Stimulated activated CD8-positive, alpha-beta memory T cell treated with anti-CD3 and anti-CD28 coated beads, Interleukin-15, amount 100 ng/mL, for 24 hours (primary cell): ENCODE results near the gene ACOT7.

Experiments used
- DNase-seq: peaks from one replicate; pipeline ENCODE4 v3.0.0-alpha.2; 2020; ENCODE audit warnings: low read depth

ACOT7 gene

DNA sequence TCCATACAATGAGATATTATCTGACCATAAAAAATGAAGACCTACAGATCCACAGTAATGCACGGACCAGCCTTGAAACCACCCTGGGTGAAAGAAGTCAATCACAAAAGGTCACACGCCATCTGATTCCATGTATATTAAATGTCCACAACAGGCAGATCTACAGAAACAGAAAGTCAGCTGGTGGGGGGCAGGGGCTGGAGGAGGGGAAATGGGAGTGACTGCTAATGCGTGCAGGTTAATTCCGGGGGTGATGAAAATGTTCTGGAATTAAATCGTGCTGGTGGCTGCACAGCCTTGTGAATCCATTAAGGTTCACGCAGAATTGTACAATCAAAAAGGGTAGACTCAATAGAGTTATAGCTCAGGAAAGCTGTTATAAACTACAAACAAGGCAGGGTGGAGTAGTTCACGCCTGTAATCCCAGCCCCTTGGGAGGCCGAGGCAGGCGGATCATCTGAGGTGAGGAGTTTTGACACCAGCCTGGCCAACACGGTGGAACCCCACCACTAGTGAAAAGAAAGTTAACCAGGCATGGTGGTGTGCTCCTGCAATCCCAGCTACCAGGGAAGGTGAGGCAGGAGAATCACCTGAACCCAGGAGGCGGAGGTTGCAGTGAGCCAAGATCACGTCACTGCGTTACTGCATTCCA is 32.3 kb downstream of the ACOT7 start:
- no peak for DNase-seq

DNA sequence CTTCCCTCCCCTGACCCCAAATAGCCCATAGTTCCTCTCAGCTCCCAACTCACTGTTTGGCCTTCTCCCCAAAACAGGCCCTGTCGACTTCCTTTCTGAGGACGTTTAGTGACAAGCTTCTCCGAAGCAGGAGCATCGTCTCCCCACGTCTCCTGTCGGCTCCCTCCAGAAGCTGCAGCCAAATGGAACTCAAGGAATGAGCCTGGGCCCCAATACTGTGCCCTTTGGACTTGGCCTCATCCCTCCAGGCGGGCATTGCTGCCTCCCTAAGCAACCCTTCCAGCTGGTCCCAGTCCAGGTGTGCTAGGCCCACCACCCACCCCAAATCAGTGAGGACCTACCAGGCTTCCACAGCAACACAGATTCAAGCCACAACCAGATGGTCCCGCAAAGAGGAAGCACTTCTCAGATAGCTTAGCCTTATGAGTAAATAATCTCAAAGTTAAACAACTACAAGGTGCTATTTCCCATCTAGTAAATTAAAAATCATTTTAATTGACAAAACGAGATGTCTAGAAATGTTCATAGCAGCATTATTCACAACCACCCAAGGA is 33.0 kb downstream of the ACOT7 start:
- no peak for DNase-seq

DNA sequence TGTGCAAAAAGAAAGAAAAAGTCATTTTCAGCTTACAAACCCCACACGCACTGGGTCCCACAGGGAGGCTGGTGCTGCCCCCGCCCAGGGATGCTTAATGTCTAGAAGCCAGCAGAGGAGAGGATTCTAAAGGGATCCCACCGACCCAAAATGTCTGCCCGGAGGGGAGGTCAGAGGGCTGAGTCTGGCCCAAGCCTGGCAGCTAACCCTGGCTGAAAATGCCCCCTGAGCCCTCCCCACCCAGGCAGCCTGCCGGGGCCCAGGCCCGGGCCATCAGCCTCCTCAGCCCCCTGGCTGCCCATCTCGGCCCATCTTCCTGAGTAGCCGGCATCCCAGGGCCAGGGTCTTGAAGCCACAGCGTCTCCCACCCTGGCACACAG is 33.5 kb downstream of the ACOT7 start:
- DNase-seq: no peak

DNA sequence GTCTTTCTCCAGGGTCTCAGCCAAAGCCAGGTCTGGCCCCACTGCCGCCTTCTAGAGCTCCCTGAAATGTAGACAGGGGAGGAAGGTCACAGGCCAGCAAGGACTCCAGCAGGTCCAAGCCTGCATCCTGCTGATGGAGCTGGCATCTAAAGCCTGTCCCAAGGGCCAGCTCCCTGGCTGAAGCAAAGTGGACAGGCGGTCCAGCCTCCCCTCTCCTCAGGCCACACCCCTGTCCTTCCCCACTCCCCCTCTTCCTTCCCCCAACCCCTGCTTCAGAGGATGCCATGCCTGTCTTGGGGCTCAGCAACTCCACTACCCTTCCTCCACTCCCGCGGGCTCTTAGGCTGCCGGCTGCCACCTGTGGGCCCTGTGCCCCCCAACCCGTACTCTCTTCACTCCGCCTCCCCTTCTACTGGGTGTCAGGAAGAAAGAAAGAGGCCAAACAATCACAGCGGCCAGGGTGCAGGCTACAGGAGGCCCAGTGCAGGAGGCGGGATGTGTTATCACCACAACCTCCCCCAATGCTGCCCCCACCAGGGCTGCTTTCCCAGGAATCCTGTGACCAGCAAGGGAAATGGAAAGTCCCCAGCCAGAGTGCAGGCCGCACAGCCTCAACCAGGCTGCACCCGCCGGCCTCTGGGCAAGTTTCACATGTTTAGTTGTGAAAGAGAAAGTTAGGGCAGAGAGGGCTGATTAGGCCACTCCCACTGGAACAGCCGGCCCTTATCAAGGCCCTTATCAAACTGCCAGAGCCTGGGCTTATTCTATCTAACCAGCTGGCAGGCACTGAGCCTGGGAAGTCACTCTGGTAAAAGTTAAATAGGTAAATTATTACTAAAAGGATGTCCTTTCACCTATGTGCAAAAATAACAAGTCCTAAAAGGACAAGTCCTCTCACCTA is 34.1 kb downstream of the ACOT7 start:
- no peak for DNase-seq

DNA sequence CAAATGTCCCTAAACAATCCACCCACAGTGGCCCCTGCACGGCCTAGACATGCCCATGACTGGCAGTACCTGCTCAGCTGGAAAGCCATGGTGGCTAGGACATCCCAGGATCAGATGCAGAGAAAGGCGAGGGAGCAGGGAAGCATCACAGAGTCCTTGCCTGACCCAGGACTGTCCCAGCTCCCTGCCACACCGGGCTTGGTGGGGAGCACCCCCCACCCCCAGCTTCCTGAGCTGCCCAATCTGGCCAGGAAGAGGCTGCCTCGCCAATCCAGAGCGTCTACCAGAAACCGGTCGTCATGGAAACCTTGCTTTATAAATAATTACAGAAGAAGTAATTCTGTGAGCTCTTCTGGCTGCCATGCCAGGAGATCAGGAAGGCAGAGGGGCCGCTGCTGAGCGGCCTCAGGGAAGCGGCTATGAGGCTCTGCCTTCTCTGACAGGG is 34.8 kb downstream of the ACOT7 start:
- no peak for DNase-seq

DNA sequence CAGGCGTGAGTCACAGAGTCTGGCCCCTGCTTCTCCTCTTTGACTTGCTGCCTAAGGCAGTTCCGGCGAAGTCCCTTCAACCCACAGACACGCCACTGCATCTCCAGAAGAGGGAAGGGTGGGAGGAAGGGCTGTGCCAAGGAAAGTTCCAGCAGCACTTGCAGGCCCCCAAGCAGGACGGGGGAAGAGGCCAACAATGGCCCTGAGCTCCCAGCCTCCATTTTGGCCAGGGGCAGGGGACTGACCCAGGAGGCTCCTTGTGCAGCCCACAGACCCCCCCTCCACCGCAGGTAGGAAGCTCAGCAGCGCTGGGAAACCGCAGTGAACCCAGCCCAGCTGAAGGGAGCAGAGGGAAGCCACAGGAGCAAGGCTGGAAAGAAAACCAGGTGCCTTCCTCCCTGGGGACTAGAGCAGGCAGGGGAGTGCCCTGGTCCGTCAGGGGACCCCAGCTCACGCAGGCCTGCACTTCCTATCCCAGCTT is 35.4 kb downstream of the ACOT7 start:
- no peak for DNase-seq

DNA sequence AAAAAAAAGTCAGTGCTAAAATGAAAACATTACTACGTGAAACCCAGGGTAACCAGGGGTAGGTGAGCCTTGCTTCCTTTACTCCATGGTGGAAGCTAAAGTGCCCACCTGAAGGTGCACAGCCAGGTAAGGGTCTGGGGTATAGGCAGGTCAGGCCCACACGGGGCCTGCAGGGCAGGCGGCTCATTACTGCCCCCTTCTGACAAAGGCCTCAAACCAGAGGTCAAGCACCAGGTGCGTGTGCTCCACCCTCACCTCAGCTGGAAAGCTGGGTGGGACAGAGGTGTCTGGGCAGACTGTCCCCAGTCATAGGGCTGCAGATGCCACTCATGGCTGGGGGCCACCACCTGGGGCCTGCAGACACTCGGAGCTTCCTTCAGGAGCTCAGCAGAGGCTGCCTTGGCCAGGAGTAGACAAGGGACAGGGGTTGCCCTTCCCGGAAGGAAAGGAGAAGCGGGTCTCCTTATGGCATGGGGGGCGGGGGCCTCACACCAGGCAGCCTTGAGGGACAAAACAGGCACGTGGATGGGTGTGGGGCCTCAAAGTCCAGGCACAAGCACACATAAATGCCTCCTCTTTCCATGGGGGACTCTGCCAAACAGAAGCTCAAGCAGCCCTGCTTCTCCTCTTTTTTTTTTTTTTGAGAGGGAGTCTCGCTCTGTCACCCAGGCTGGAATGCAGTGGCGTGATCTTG is 36.2 kb downstream of the ACOT7 start:
- no peak for DNase-seq

DNA sequence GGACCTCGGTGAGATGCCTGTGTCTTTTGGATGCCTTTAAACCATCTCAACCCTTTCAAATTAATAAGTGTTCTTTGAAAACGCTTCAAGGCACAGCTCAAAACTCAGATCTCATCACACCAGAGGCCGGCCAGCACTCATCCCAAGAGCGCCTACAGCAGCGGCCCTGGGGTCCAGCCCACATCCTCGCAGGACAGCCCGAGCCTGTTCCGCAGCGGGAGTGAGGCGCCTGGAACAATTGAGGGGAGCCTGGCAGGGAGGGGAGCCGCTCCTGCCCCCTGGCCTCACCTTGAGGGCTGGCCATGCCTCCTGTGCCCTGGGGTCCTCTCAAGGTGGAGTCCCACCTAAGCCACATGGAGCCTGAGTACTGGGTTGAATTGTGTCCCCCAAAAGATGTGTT is 37.9 kb downstream of the ACOT7 start:
- no peak for DNase-seq

DNA sequence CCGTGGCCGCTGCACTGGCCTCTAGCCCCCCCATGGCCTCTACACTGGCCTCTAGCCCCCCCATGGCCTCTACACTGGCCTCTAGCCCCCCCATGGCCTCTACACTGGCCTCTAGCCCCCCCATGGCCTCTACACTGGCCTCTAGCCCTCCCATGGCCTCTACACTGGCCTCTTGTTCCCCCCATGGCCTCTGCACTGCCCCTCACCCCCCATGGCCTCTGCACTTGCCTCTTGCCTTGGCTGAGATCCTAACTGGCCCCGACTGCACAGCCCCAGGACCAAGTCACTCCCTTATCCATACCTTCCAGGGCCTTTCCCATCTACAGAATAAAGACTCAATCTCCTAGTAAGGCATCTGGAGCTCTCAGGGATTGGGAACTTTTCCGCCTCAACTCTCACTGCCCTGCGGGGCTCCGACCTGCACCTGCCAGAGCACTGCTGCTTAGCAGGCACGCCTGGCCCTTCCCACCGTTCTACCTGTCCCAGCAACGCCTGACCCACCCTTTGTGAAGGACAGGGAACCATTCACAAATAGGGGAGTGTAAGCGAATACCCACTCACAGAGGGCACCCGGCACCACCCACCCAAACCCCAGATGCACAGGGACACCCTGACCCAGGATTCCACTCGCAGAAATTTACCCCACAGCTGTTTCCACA is 38.8 kb downstream of the ACOT7 start:
- no peak for DNase-seq

DNA sequence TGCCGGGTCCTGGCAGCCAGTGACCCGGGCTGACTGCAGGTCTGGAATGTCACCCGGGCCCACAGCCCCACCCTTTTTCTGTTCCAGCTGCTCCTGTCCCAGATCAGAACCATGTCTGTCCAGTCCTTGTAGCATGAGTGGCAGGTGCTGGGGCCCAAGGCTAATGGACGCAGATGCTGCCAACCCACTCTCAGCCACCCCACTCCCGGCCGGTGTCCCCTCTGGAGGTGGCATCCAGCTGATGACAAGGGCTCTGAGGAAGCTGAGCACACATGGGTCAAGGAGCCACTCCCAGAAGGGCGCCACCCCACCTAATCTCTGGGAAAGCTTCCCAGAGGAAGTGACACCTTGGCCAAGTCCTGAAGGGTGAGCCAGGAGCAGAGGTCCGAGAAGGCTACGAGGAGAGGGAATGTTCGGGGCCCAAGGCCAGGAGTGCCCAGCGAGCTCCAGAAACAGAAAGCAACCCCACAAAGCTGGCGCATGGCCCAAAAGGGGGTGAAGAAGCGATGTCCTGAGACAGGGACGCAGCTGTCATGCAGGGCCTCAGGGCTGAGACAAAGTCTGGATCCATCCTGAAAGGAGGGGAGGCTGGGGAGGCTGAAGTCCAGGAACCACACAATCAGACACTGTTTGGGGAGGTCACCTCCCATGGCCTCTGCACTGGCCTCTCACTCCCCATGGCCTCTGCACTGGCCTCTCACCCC is 39.5 kb downstream of the ACOT7 start:
- no peak for DNase-seq

DNA sequence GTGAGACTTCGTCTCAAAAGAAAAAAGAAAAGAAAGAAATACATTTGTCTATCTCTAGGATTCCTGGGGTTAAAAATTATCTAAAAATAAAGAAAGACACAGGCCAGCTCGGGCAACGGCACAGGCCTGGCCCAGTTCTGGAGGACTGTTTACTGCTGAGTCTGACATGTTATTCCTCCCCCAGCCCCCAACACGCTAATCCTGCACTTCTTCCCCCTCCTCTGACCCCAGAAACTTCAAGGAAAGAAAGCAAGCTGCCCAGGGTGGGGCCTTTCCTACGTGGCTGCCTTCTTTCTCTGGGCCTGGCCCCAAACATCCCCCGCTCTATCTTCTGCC is 40.0 kb downstream of the ACOT7 start:
- no peak for DNase-seq

DNA sequence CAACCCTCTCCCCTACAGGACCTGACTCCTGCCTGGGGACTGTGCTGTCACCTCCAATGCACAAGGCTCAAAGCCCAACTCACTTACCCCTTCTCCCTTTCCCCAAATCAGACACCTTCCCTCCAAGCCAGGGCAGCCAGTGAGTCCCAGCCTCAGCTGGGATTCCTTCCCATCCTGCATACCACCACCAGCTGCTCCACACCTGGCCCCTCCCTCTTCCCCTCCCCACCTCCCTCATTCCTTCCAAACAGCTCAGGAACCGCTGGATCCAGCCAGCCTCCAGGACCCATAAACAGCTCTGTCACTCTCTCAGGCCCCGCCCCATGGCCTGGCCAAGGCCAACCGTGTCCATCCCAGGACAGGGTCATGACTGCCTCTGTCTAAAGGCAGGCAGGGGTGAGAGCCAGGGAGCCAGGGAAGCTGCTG is 41.4 kb downstream of the ACOT7 start:
- no peak for DNase-seq

DNA sequence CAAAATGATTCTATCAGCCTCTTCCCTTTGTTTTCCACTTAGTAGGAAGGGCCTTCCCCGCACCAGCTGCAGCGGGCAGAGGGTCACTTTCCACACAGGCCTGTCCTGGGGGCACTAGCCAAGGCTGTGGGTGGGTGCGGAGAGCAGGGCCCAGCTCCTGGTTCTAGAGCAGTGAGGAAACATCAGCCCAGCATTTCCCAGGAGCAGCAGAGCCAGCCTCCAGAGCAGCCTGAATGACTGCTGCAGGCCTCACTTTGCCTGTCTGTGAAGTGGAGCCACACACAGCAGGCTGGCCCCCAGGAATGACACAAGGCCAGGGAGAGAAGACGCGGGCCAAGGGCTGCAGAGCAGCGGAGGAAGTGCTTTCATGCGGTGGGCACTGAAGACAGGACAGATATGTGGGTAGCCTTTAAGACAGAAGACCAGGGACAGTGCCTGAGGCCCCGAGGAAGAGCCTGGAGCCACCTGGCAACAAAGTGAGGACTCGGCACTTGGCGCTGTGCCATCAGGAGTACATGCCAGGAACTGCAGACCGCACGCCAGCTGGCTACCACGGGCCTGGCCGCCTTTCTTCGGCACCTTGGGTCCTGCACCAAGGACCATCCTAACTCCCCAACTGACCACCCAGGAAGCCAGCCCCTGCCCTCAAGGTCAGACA is 42.0 kb downstream of the ACOT7 start:
- no peak for DNase-seq

DNA sequence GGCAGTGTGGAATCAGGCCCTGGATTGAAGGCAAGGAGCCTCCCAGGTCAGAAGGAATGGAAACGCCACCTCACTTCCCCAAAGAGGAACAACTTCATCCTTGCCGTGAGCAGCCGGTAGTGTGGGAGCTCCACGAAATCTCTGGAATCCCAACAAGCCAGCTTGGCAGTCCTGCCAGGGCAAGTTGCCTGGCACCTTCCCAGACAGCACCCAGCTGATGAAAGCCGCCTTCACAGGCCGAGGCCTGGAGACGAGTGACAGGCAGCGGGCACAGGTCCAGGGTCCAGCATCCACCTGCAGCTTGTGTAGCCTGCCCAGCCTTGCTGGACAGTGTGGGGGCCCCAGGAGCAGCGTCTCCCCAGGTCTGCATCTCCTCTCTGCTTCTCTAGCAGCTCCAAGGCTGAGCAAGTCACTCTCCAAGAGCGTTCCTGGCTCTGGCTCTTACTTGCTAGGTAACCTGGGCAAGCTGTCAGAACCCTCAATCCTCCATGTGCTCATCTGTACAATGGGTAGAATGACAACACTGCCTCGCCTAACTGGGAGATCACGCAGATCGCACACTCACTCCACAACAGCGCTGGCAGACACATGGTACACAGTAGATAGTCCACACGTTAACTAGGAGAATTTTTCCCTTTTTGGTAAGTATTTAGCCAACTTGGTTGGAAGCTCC is 43.0 kb downstream of the ACOT7 start:
- no peak for DNase-seq

DNA sequence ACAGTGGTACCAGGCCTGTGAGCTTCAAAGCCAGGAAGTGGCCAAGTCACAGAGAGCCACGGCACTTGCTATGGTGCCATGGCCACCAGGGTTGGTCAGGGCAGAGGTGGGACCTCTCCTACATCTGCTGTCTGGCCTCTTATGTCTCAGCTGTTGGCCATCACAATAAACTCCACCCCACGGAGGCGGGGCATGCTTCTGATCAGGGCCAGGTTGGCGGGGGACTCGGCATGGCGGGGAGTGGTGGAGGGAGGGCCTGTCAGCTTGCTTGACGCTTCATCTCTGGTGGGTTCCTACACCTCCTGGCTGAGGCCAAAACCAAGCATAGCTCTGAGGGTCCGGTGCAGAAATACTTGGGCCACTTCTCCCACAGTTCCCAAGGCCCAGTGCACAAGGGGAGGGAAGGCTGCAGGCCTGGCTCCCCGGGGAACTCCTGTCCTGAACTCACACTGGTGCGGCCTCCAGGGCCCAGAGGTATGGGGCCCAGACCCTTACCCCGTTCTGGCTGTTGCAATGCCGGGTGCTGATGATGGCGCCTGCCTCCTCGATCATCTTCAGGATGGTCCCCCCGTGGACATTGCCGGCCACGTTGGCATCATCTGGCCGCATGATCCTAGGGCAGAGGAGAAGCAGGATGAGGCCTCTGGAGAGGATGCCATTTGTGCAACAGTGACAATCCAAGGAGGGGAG is 44.2 kb downstream of the ACOT7 start:
- no peak for DNase-seq

DNA sequence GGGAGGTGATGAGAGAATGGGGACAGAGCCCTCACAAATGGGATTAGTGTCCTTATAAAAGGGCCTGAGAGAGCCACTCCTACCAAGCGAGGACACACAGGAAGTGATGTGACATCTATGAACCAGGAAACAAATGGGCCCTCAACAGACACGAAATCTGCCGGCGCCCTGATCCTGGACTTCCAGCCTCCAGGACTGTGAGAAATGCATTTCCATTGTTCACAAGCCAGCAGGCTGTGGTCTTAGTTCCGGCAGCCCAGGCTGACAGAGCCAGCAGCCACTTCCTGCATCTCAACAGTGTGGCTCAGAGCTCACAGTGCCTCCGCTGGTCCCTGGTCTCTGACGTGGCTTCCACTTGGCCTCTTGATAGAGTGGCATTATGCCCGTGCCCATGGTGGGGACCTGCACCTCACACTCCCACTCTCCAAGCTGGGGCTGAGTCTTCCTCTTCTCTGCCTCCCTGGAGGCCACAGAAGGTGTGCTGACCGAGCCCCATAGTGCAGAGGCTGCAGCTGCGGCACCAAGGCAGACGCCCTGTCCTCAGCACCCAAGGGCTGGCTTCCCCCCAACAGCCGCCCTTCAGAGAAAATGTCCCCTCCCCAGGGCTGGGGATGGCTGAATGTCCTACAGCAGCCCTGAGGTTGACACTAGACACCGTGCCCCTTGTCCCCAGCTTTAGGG is 44.9 kb downstream of the ACOT7 start:
- no peak for DNase-seq

DNA sequence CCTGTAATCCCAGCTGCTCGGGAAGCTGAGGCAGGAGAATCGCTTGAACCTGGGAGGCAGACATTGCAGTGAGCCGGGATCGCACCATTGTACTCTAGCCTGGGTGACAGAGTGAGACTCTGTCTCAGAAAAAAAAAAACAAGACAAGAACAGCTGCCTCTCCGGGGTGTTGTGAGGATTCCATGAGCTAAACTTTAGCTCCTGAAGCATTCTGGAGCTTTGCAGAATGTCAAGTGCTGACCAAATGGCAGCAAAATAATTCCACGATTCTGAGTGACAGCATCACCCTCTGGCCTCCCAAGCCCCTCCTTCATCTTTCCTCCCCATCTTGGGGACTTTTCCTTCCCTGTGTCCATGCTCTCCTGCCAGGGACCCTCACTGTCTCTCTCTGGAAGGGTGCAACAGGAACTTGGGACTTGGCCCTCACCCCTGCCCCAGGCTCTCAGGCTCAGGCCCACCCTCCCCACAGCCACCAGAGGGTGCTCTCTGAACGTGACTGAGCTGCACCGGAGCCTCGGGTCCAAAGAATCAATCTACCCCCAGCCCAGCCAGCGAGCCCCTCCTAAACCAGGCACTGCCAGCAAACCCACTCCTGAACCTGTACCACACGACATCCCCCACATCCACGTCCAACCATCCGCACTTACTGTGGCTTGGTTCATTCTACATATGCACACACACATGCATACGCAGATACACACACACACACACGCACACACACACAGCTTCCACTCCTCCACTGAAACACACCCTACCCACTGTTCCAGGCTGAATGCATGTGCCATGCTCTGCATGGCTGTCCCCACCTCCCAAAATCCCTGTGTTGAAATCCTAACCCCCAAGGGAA is 45.7 kb downstream of the ACOT7 start:
- DNase-seq: no peak

DNA sequence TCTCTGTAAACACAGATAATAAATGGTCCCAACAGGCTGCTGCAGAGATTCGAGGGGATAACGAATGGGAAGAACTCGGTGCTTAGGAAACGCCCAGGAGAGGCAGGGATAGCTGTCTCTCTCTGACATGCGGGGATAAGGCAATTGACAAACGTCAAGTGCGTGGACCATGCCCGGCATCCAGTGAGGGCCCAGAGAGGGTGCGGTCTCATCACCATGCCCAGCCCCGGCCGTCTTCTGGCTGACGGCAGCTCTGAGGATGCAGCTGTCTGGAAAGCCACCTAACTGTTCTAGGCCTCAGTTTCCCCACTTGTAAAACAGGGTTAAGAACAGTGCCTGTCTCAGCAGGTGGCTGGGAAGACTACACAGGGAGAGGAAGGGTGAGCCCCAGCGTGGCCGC is 48.1 kb downstream of the ACOT7 start:
- DNase-seq: no peak
